Loucy (cell line): ENCODE data around the gene MFAP2.

Experiments
- H2AFZ ChIP-seq: fragments of 200-600 bp; sonication (generic); 2 replicates; pipeline ENCODE4 v1.6.0; 2016; ENCODE audit warnings: antibody characterized with exemption, mild to moderate bottlenecking, low read length, moderate library complexity
- H3F3A ChIP-seq: fragments of 200-600 bp; 2 replicates; pipeline ENCODE4 v1.6.0; 2016; ENCODE audit warnings: antibody characterized with exemption, low read depth, mild to moderate bottlenecking
- H3K27me3 ChIP-seq: fragments of 200-600 bp; sonication (generic); 2 replicates; pipeline ENCODE4 v1.6.1; 2014; ENCODE audit warnings: low read length, mild to moderate bottlenecking; ENCODE audit not compliant: insufficient read depth, poor library complexity, severe bottlenecking
- H3K36me3 ChIP-seq: fragments of 200-600 bp; sonication (generic); 2 replicates; pipeline ENCODE4 v1.6.1; 2016; ENCODE audit warnings: low read length; ENCODE audit not compliant: insufficient read depth
- H3K4me1 ChIP-seq: fragments of 200-600 bp; sonication (generic); 2 replicates; pipeline ENCODE4 v1.5.1; 2014; ENCODE audit warnings: low read length, mild to moderate bottlenecking; ENCODE audit not compliant: insufficient read depth, poor library complexity, severe bottlenecking
- H3K4me2 ChIP-seq: fragments of 200-600 bp; sonication (generic); 2 replicates; pipeline ENCODE4 v1.6.0; 2014; ENCODE audit warnings: antibody characterized with exemption, low read length, low read depth, mild to moderate bottlenecking; ENCODE audit not compliant: poor library complexity, severe bottlenecking
- H3K4me3 ChIP-seq: fragments of 200-600 bp; sonication (generic); 2 replicates; pipeline ENCODE4 v1.5.1; 2014; ENCODE audit warnings: low read length, mild to moderate bottlenecking, mixed read lengths; ENCODE audit not compliant: poor library complexity, severe bottlenecking
- H3K79me2 ChIP-seq: fragments of 200-600 bp; sonication (generic); 2 replicates; pipeline ENCODE4 v1.6.1; 2014; ENCODE audit warnings: low read length; ENCODE audit not compliant: insufficient read depth
- H3K9ac ChIP-seq: fragments of 200-600 bp; sonication (generic); 2 replicates; pipeline ENCODE4 v1.6.0; 2014; ENCODE audit warnings: mild to moderate bottlenecking, low read depth, low read length, moderate library complexity; ENCODE audit not compliant: poor library complexity, severe bottlenecking
- H3K9me2 ChIP-seq: fragments of 200-600 bp; sonication (generic); replicated peaks from 2 replicates; pipeline ENCODE4 v1.6.1; 2016; ENCODE audit warnings: low read depth, low read length, mixed read lengths
- H3K9me3 ChIP-seq: fragments of 200-600 bp; sonication (generic); 2 replicates; pipeline ENCODE4 v1.6.1; 2014; ENCODE audit warnings: mild to moderate bottlenecking, antibody characterized with exemption, low read length, low read depth; ENCODE audit not compliant: insufficient read depth
- H4K20me1 ChIP-seq: fragments of 200-600 bp; sonication (generic); 2 replicates; pipeline ENCODE4 v1.6.0; 2014; ENCODE audit warnings: antibody characterized with exemption, low read length, mild to moderate bottlenecking; ENCODE audit not compliant: insufficient read depth, poor library complexity, severe bottlenecking
- CTCF ChIP-seq: fragments of 200-600 bp; sonication (generic); conservative IDR thresholded peaks from 2 replicates; pipeline ENCODE4 v1.5.1; 2014; ENCODE audit warnings: mild to moderate bottlenecking, antibody characterized with exemption, low read length
- EZH2phosphoT487 ChIP-seq: fragments of 200-600 bp; IDR thresholded peaks from 2 replicates; pipeline ENCODE4 v1.6.1; 2018; ENCODE audit warnings: antibody characterized with exemption, mild to moderate bottlenecking, moderate library complexity, borderline replicate concordance

MFAP2 gene

GRCh38 chr1:16980473-16981268, at the start of gene MFAP2:
MFAP2 (minus strand) TSS chr1:16980620; CDS start chr1:16978273, 2,347 bp downstream.
- no peaks in the 10 kb centered on the region for H3K9me2 ChIP-seq
- TF ChIP-seq CTCF, result no peak
- no peak for TF ChIP-seq EZH2phosphoT487
- no peaks in the 10 kb centered on the region for H4K20me1 ChIP-seq
- H3K4me3 ChIP-seq, result no peak within 1 kb of the TSS
- no peaks in the 10 kb centered on the region for H3F3A ChIP-seq
- no peak within 1 kb of the TSS for H3K9ac ChIP-seq
- no peak within 1 kb of the TSS for H3K4me2 ChIP-seq
- peaks cover 11% of the 10 kb centered on the region for H3K4me1 ChIP-seq
- no peaks in the 10 kb centered on the region for H3K9me3 ChIP-seq
- no peaks in the 10 kb centered on the region for H3K79me2 ChIP-seq
- H3K36me3 ChIP-seq, result no peaks in the 10 kb centered on the region
- no peaks in the 10 kb centered on the region for H3K27me3 ChIP-seq
- no peak within 1 kb of the TSS for H2AFZ ChIP-seq

- Histone ChIP-seq H3K9me3 (no peaks in the 10 kb centered on the region), H3K9me2 (no peaks in the 10 kb centered on the region), H3K4me3 (no peak overlapping the region), H3K27me3 (no peaks in the 10 kb centered on the region), H3F3A (no peaks in the 10 kb centered on the region), H3K36me3 (peaks cover 79% of the 10 kb centered on the region; the same call in 1 of the 2 replicates), H3K4me2 (no peak overlapping the region), H3K4me1 (no peaks in the 10 kb centered on the region), H2AFZ (no peak overlapping the region), H3K79me2 (no peaks in the 10 kb centered on the region; the same call in 1 of the 2 replicates), H3K9ac (no peak overlapping the region), H4K20me1 (no peaks in the 10 kb centered on the region)
- TF ChIP-seq EZH2phosphoT487 (no peak), CTCF (no peak)
Measured at GRCh38 chr1:17030206-17030605, 49.8 kb upstream of the MFAP2 start.

DNA sequence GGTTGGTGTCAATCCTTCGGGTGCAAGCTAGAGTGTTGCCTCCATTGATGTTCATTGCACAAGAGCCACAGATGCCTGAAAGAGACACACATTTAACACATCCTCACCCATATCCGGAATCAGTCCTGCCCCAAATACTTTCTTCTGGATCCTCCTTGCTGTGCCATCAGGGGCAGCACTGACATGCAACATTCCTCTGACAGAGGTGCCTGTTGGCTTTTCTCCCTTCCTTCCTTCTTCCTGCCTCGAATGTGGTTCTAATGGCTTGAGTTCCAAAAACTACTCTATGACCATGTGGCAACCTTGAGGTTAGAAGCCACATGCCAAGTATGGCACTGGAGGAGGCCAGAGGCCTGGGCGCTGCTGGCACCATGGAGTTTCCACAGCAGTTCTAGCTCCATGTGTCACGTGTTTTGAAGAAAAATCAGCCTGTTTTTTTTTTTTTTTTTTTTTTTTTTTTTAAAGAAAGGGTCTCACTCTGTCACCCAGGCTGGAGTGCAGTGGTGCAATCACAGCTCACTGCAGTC, 48.3 kb upstream of the MFAP2 start:
- no peak for TF ChIP-seq CTCF
- TF ChIP-seq EZH2phosphoT487, result no peak
- Histone ChIP-seq H3K79me2 (no peaks in the 10 kb centered on the region), H3K27me3 (no peaks in the 10 kb centered on the region), H3K4me1 (no peaks in the 10 kb centered on the region), H3K4me3 (no peak overlapping the region), H4K20me1 (no peaks in the 10 kb centered on the region), H3K4me2 (no peak overlapping the region), H3K9me3 (no peaks in the 10 kb centered on the region), H3K9ac (no peak overlapping the region), H2AFZ (no peak overlapping the region), H3K36me3 (peaks cover 86% of the 10 kb centered on the region; the same call in 1 of the 2 replicates), H3F3A (no peaks in the 10 kb centered on the region), H3K9me2 (no peaks in the 10 kb centered on the region)
